GM12872 (cell line): ENCODE measurements around the gene TBC1D2B.

Experiments used
- TF ChIP-seq, protein P1 (sequence below): IDR thresholded peaks from 3 replicates; pipeline ENCODE4 v1.5.1; 2011; ENCODE audit warnings: low read depth, mild to moderate bottlenecking, low read length, moderate library complexity; ENCODE audit not compliant: insufficient read depth

Gene TBC1D2B

DNA sequence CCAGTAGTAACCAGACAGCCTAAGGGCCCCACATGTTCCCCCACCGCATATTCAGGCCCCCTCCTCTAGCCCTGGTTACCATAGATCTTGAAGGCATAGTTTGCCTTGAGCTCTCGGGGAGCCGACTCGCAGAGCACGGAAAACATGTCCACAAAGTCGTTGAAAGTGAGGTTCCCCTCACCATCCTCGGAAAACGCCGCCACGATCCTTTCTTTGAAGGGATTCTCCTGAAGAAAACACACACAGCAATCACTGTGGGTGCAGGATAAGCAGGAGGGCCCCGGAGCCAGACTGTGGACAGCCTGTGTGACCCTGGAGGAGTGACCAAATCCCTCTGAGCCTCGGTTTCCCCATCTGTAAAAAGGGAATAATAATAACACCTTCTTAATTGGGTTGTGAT lies 31.6 kb upstream of the TBC1D2B start:
- TF ChIP-seq, protein P1, sequence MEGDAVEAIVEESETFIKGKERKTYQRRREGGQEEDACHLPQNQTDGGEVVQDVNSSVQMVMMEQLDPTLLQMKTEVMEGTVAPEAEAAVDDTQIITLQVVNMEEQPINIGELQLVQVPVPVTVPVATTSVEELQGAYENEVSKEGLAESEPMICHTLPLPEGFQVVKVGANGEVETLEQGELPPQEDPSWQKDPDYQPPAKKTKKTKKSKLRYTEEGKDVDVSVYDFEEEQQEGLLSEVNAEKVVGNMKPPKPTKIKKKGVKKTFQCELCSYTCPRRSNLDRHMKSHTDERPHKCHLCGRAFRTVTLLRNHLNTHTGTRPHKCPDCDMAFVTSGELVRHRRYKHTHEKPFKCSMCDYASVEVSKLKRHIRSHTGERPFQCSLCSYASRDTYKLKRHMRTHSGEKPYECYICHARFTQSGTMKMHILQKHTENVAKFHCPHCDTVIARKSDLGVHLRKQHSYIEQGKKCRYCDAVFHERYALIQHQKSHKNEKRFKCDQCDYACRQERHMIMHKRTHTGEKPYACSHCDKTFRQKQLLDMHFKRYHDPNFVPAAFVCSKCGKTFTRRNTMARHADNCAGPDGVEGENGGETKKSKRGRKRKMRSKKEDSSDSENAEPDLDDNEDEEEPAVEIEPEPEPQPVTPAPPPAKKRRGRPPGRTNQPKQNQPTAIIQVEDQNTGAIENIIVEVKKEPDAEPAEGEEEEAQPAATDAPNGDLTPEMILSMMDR = no peak

- TF ChIP-seq, protein P1 = peak; percentile 96
Measured at GRCh38 chr15:78108300-78109084, 31.0 kb upstream of the TBC1D2B start.

- TF ChIP-seq, protein P1 = no peak
Measured at GRCh38 chr15:78107471-78107870, 30.0 kb upstream of the TBC1D2B start.

GRCh38 chr15:78105476-78106241 lies 28.1 kb upstream of the TBC1D2B start:
- TF ChIP-seq, protein P1 = no peak

DNA sequence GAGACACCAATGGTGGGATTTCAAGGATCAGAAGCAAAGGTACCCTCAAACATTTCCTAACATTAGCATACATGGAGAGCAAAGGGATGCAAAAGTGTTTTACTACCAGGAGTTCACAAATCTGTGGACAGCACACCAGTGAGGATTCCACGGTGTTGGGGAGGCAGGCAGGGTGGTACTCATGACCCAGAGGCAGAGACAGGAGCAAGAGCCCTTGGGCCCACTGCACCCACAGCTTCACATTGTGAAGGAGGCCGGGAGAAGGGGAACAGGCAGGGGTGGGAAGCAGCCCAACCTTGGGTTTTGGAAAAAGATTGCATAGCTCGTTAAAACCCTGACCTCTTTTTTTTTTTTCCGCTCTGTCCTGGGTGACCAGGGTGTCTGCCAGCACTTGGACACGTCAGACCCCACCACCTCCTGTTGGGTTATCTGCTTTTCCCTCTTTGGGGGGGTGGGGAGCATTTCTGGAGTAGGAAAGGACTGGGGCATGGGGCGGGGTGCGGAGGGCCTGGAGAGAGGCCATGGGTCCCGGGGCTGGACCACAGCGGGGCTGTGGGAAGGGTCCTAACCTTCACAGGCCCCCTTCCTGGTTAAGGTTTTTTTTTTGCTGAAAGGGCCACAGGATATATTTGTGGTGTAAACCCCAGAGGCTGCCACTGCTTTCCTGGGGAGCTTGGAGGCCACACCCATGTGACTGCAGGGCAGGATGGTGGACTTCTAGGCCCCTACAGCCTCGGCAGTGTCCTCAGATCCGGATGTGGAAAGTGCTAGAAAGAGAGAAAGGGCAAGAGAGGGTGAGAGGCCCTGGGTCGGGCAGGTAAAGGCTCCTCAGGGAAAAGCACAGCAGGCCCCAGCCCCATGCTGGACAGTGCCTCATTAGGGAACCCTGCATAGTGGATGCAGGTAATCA lies 27.3 kb upstream of the TBC1D2B start:
- TF ChIP-seq, protein P1 = no peak

- TF ChIP-seq, protein P1 = no peak
Measured at GRCh38 chr15:78104119-78104479, 26.6 kb upstream of the TBC1D2B start.
